Activated naive CD8-positive, alpha-beta T cell treated with anti-CD3 and anti-CD28 coated beads for 36 hours (primary cell): ENCODE data around the gene WASF3. TPM values are rescaled to one million over a fixed set of nuclear protein-coding genes. Genes with fewer than 3 reads are reported as not detected.

Experiments
- DNase-seq: peaks from one replicate; pipeline ENCODE4 v3.0.0; 2021
- H3K27ac Mint-ChIP-seq: one replicate; pipeline ENCODE4 v1.8.0; 2022; ENCODE audit warnings: mild to moderate bottlenecking, moderate library complexity, mixed read lengths
- H3K27me3 Mint-ChIP-seq: one replicate; pipeline ENCODE4 v1.8.0; 2022; ENCODE audit warnings: mild to moderate bottlenecking, mixed read lengths
- H3K36me3 Mint-ChIP-seq: one replicate; pipeline ENCODE4 v1.8.0; 2021; ENCODE audit warnings: mild to moderate bottlenecking, mixed read lengths
- H3K4me1 Mint-ChIP-seq: one replicate; pipeline ENCODE4 v1.8.0; 2021; ENCODE audit warnings: mixed read lengths
- H3K4me3 Mint-ChIP-seq: one replicate; pipeline ENCODE4 v1.8.0; 2022; ENCODE audit warnings: mild to moderate bottlenecking, moderate library complexity, mixed read lengths
- H3K9me3 Mint-ChIP-seq: one replicate; pipeline ENCODE4 v1.8.0; 2022; ENCODE audit warnings: mixed read lengths
- total RNA-seq, 2 experiments: library from RNA; stranded (reverse); gene quantifications; one replicate each; pipeline ENCODE4 v1.2.3, GENCODE V29; 2021

WASF3 gene
- total RNA-seq, 2 experiments from 2014 or later: 0.22 to 0.37 TPM

DNA sequence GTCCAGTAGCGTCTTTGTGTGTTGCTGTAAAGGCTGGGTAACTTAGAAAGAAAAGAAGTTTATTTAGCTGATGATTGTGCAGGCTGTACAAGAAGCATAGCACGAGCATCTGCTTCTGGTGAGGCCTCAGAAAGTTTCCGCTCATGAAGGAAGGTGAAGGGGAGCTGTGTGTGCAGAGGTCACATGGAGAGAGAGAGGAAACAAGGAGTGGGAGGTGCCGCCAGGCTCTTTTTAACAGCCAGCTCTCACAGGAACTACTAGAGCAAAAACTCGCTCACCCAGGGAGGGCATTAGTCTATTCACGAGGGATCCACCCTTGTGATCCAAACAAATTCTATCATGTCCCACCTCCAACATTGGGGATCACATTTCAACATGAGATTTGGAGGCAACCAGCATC lies 103.3 kb downstream of the WASF3 start:
- Mint-ChIP-seq H3K27ac (no peak overlapping the region), H3K36me3 (no peaks in the 10 kb centered on the region)
- DNase-seq: no peak

DNA sequence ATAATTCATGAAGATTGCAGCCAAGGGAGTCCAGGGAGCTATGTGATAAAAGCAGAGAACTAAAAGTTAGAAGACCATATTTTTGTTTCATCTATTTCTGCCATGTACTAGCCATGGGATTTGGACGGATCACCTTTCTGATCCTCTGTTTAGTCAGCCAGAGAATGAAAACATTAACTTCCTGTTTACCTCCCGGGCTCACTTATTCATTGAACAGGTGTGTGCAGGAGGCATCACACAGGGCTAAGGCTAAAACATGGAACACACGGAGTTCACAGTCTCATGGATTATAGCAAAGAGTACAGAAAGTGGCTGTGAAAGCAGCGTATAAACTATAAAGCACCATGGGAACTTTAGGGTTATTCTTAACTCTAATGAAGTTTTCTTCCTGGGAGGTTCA lies 106.3 kb downstream of the WASF3 start:
- H3K4me3 Mint-ChIP-seq: no peak overlapping the region
- no peaks in the 10 kb centered on the region for H3K36me3 Mint-ChIP-seq
- no peak for DNase-seq
- no peaks in the 10 kb centered on the region for H3K9me3 Mint-ChIP-seq
- H3K4me1 Mint-ChIP-seq: no peaks in the 10 kb centered on the region
- H3K27me3 Mint-ChIP-seq: peaks cover 12% of the 10 kb centered on the region
- no peak overlapping the region for H3K27ac Mint-ChIP-seq

More for the DNA sequence above, 103.3 kb downstream of the WASF3 start:
- H3K4me3 Mint-ChIP-seq: no peak overlapping the region
- H3K4me1 Mint-ChIP-seq: no peaks in the 10 kb centered on the region
- peaks cover 4% of the 10 kb centered on the region for H3K27me3 Mint-ChIP-seq
- no peaks in the 10 kb centered on the region for H3K9me3 Mint-ChIP-seq

DNA sequence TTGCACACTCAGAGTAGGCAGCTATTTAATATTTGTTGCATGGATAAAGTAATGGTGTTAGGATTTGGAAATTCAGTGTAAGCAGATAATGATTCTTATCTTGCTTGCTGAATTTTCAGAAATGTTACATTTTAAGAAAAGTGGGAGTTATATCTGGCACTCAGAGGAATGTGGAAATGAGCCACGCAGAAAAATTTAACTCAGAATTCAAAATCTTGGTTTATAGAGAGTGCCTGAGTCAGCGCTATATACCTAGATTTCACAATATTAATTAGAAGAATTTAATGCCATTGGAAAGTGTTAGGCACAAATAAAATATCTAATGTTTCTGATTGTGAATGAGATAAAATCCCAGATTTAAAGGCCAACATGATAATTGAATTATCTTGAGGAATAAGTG lies 106.8 kb downstream of the WASF3 start:
- Mint-ChIP-seq H3K27me3 (peaks cover 12% of the 10 kb centered on the region), H3K36me3 (no peaks in the 10 kb centered on the region), H3K4me1 (no peaks in the 10 kb centered on the region), H3K27ac (no peak overlapping the region), H3K4me3 (no peak overlapping the region), H3K9me3 (no peaks in the 10 kb centered on the region)
- no peak for DNase-seq

- H3K4me1 Mint-ChIP-seq: no peaks in the 10 kb centered on the region
- peaks cover 17% of the 10 kb centered on the region for H3K27me3 Mint-ChIP-seq
- H3K27ac Mint-ChIP-seq: no peak overlapping the region
- H3K4me3 Mint-ChIP-seq: no peak overlapping the region
- no peaks in the 10 kb centered on the region for H3K36me3 Mint-ChIP-seq
- no peaks in the 10 kb centered on the region for H3K9me3 Mint-ChIP-seq
- no peak for DNase-seq
Observed at GRCh38 chr13:26664876-26665275, 107.4 kb downstream of the WASF3 start.

DNA sequence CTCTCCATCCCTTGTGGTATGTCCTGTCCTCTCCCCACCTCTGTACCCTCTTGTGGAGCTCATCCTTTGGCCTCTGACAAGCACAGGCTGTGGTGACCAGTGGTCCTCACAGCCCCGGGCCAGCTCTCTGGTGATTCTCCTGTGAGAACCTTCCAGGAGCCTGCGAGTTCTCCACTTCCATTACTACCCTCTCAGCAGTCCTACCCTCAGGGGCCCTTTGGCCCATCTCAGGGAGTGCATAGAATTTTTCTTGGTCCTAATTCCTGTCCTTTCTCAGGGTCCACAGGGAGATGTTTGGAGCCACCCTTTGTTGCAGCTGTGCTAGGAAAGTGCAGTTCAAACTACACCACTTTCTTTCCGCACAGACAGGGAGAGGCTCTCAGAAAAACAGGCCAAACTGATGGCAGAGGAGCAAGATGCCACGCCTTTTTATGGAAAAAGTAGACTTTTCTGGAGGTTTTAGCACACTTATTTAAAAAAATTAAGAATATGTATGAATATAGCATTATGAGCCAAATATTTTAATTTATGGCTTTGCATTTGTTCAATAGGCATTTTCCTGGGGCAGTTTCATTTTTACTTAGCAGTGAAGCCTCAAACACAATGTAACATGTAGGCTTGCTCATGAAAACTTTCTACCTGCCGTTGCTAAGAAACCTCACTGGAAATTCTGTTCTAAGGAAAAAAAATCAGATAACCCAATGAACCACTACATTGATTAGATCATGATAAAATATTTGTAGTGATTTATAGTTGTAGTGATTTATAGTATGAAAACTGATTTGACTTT lies 111.1 kb downstream of the WASF3 start:
- no peak overlapping the region for H3K27ac Mint-ChIP-seq
- H3K27me3 Mint-ChIP-seq: peaks cover 15% of the 10 kb centered on the region
- no peak for DNase-seq
- no peak overlapping the region for H3K4me3 Mint-ChIP-seq
- H3K36me3 Mint-ChIP-seq: no peaks in the 10 kb centered on the region
- no peaks in the 10 kb centered on the region for H3K4me1 Mint-ChIP-seq
- H3K9me3 Mint-ChIP-seq: no peaks in the 10 kb centered on the region

DNA sequence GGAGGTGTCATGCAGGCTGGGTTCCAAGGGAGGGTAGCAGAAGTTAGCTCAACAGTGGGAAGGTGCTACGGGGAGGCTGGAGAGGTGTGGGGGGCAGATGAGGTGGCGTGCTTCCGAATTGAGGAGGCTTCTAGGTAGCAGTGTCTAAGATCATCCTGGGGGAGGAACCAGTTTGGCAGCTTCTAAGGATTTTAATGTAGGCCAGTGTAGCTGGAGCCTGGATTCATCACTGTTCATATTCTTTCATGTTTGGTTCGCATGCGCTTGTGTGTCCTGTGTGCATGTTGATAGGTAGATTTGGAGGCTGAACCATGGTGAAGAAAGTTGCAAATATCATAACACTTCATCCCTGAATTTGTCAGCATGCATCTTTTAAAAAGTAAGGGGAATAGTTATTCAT lies 116.4 kb downstream of the WASF3 start:
- Mint-ChIP-seq H3K4me1 (no peaks in the 10 kb centered on the region), H3K27ac (no peak overlapping the region), H3K27me3 (peaks cover 8% of the 10 kb centered on the region)

GRCh38 chr13:26677156-26677555 lies 119.7 kb downstream of the WASF3 start:
- H3K27ac Mint-ChIP-seq: no peak overlapping the region
- H3K4me3 Mint-ChIP-seq: no peak overlapping the region
- no peaks in the 10 kb centered on the region for H3K27me3 Mint-ChIP-seq
- no peak for DNase-seq
- H3K9me3 Mint-ChIP-seq: no peaks in the 10 kb centered on the region
- no peaks in the 10 kb centered on the region for H3K36me3 Mint-ChIP-seq
- H3K4me1 Mint-ChIP-seq: no peaks in the 10 kb centered on the region

More for the DNA sequence above, 116.4 kb downstream of the WASF3 start:
- H3K36me3 Mint-ChIP-seq: no peaks in the 10 kb centered on the region
- no peaks in the 10 kb centered on the region for H3K9me3 Mint-ChIP-seq
- no peak for DNase-seq
- H3K4me3 Mint-ChIP-seq: no peak overlapping the region

GRCh38 chr13:26678330-26678729 lies 120.8 kb downstream of the WASF3 start:
- Mint-ChIP-seq H3K9me3 (no peaks in the 10 kb centered on the region), H3K27ac (no peak overlapping the region), H3K4me1 (no peaks in the 10 kb centered on the region), H3K36me3 (no peaks in the 10 kb centered on the region), H3K4me3 (no peak overlapping the region), H3K27me3 (peaks cover 6% of the 10 kb centered on the region)
- no peak for DNase-seq

- Mint-ChIP-seq H3K4me3 (no peak overlapping the region), H3K36me3 (no peaks in the 10 kb centered on the region), H3K4me1 (no peaks in the 10 kb centered on the region), H3K27ac (no peak overlapping the region), H3K27me3 (peaks cover 6% of the 10 kb centered on the region), H3K9me3 (no peaks in the 10 kb centered on the region)
- no peak for DNase-seq
Observed at GRCh38 chr13:26678796-26679195, 121.3 kb downstream of the WASF3 start.

DNA sequence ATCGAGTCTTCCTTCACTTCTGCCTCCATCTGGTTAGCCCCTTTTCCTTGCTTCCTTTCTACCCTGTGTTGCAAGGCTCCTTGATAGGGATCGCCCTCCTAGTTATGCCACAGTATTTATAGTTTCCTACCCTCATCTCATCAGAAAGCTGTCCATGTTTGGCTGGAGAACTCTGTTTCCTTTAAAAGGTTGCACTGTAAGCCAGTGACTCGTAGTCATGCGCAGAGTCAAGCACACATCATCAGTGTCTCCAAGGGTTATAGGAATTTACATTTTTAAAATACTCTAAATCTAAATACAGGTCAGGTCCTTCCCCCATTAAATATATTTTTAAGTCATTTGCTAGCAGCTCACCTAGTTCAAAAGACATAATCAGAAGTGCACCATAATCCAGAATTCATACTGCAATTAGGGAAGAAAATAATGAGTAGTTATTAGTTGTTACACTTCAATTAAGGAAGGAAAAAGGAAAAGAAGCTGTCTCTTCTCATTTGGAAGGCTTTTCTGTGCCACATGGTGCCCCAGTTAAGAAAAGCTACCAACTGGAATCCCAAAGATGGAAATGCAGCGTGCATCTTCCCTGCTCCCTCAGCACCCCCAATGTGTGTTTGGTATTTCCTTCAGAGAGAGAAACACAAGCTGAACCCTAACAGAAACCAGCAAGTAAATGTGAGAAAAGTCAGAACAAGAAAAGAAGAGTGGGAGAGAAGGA lies 122.1 kb downstream of the WASF3 start:
- H3K27ac Mint-ChIP-seq: no peak overlapping the region
- no peaks in the 10 kb centered on the region for H3K9me3 Mint-ChIP-seq
- no peaks in the 10 kb centered on the region for H3K4me1 Mint-ChIP-seq

GRCh38 chr13:26680123-26680450 lies 122.6 kb downstream of the WASF3 start:
- no peak overlapping the region for H3K4me3 Mint-ChIP-seq
- DNase-seq: no peak
- peaks cover 10% of the 10 kb centered on the region for H3K27me3 Mint-ChIP-seq
- no peaks in the 10 kb centered on the region for H3K4me1 Mint-ChIP-seq
- H3K27ac Mint-ChIP-seq: no peak overlapping the region
- H3K36me3 Mint-ChIP-seq: no peaks in the 10 kb centered on the region
- H3K9me3 Mint-ChIP-seq: no peaks in the 10 kb centered on the region

More for the DNA sequence above, 122.1 kb downstream of the WASF3 start:
- H3K4me3 Mint-ChIP-seq: no peak overlapping the region
- H3K36me3 Mint-ChIP-seq: no peaks in the 10 kb centered on the region
- DNase-seq: no peak
- peaks cover 7% of the 10 kb centered on the region for H3K27me3 Mint-ChIP-seq

DNA sequence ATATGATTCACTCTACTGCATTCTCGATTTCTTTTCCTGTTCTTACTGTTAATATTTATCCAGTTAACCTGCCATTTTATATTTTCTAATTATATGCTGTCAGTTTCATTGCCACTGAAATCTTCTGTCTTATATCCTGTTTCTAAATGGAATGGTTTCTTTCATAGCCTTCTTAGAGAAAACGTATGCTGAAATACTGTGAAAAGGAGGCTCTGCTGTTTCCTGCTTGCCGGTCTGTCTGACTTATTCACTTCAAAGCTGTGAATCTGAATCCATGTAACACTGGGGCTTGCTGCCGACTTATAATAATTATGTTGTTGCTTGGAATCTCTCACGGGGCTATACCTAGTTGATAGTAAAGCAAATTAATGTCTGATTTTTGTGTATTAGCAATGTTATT lies 123.1 kb downstream of the WASF3 start:
- DNase-seq: no peak
- Mint-ChIP-seq H3K4me1 (no peaks in the 10 kb centered on the region), H3K27ac (no peak overlapping the region)

GRCh38 chr13:26681036-26681435 lies 123.6 kb downstream of the WASF3 start:
- Mint-ChIP-seq H3K36me3 (no peaks in the 10 kb centered on the region), H3K27ac (no peak overlapping the region), H3K27me3 (peaks cover 10% of the 10 kb centered on the region), H3K4me3 (no peak overlapping the region), H3K4me1 (no peaks in the 10 kb centered on the region), H3K9me3 (no peaks in the 10 kb centered on the region)
- DNase-seq: no peak

More for the DNA sequence above, 123.1 kb downstream of the WASF3 start:
- H3K4me3 Mint-ChIP-seq: no peak overlapping the region
- H3K27me3 Mint-ChIP-seq: peaks cover 10% of the 10 kb centered on the region
- no peaks in the 10 kb centered on the region for H3K9me3 Mint-ChIP-seq
- H3K36me3 Mint-ChIP-seq: no peaks in the 10 kb centered on the region

GRCh38 chr13:26682606-26683005 lies 125.1 kb downstream of the WASF3 start:
- Mint-ChIP-seq H3K9me3 (no peaks in the 10 kb centered on the region), H3K36me3 (no peaks in the 10 kb centered on the region), H3K4me1 (no peaks in the 10 kb centered on the region), H3K27ac (no peak overlapping the region), H3K4me3 (no peak overlapping the region), H3K27me3 (peaks cover 10% of the 10 kb centered on the region)
- DNase-seq: no peak

- H3K36me3 Mint-ChIP-seq: no peaks in the 10 kb centered on the region
- H3K4me3 Mint-ChIP-seq: no peak overlapping the region
- peaks cover 4% of the 10 kb centered on the region for H3K9me3 Mint-ChIP-seq
- DNase-seq: no peak
- no peak overlapping the region for H3K27ac Mint-ChIP-seq
- H3K27me3 Mint-ChIP-seq: peaks cover 10% of the 10 kb centered on the region
- no peaks in the 10 kb centered on the region for H3K4me1 Mint-ChIP-seq
Observed at GRCh38 chr13:26685606-26686005, 128.1 kb downstream of the WASF3 start.

GRCh38 chr13:26686285-26686684 lies 128.8 kb downstream of the WASF3 start:
- H3K9me3 Mint-ChIP-seq: peaks cover 7% of the 10 kb centered on the region
- no peak for DNase-seq
- H3K27me3 Mint-ChIP-seq: peaks cover 10% of the 10 kb centered on the region
- H3K4me3 Mint-ChIP-seq: no peak overlapping the region
- no peak overlapping the region for H3K27ac Mint-ChIP-seq
- no peaks in the 10 kb centered on the region for H3K4me1 Mint-ChIP-seq
- no peaks in the 10 kb centered on the region for H3K36me3 Mint-ChIP-seq
